DND-41 (cell line): Measurements from ENCODE around the gene CENPH.

Source experiments
- ATAC-seq: fragments of 200-7000 bp; cut with Tn5 transposase; 3 replicates; pipeline ENCODE4 v1.9.1; 2021; ENCODE audit warnings: low read depth; ENCODE audit not compliant: insufficient read depth
- DNase-seq: peaks from one replicate; pipeline ENCODE4 v3.0.0-alpha.2; 2020
- H2AFZ ChIP-seq: 2 replicates; pipeline ENCODE4 v1.6.0; 2012; ENCODE audit warnings: low read depth, low read length
- H3K27ac ChIP-seq: 2 replicates; pipeline ENCODE4 v1.5.1; 2012; ENCODE audit warnings: low read length, inconsistent platforms
- H3K27me3 ChIP-seq: fragments of 200-600 bp; sonication (generic); 2 replicates; pipeline ENCODE4 v1.6.0; 2012; ENCODE audit warnings: low read length, mild to moderate bottlenecking, inconsistent platforms; ENCODE audit not compliant: insufficient read depth, poor library complexity
- H3K36me3 ChIP-seq: 2 replicates; pipeline ENCODE4 v1.5.1; 2012; ENCODE audit warnings: low read length, inconsistent platforms; ENCODE audit not compliant: insufficient read depth
- H3K4me1 ChIP-seq: 2 replicates; pipeline ENCODE4 v1.5.1; 2012; ENCODE audit warnings: mild to moderate bottlenecking, low read length; ENCODE audit not compliant: insufficient read depth
- H3K4me2 ChIP-seq: 2 replicates; pipeline ENCODE4 v1.6.0; 2012; ENCODE audit warnings: mild to moderate bottlenecking, moderate library complexity, low read length, inconsistent platforms; ENCODE audit not compliant: insufficient read depth
- H3K4me3 ChIP-seq, 2 experiments: fragments of 200-600 bp in 1 of 2; shearing (Covaris generic) in 1 of 2; 2 replicates each; pipeline ENCODE4 v1.5.1; 2012 to 2016; ENCODE audit warnings: inconsistent platforms in 2 of 2, low read length in 2 of 2, mild to moderate bottlenecking in 2 of 2, low read depth in 1 of 2, moderate library complexity in 1 of 2
- H3K79me2 ChIP-seq: 2 replicates; pipeline ENCODE4 v1.6.0; 2012; ENCODE audit warnings: low read length, inconsistent platforms; ENCODE audit not compliant: insufficient read depth
- H3K9ac ChIP-seq: 2 replicates; pipeline ENCODE4 v1.6.0; 2012; ENCODE audit warnings: low read depth, mild to moderate bottlenecking, inconsistent platforms, low read length, moderate library complexity
- H3K9me3 ChIP-seq: 2 replicates; pipeline ENCODE4 v1.5.1; 2012; ENCODE audit warnings: low read length, moderate library complexity, mild to moderate bottlenecking, inconsistent platforms; ENCODE audit not compliant: insufficient read depth, severe bottlenecking
- H4K20me1 ChIP-seq: 2 replicates; pipeline ENCODE4 v1.6.0; 2012; ENCODE audit warnings: low read length; ENCODE audit not compliant: insufficient read depth
- CTCF ChIP-seq: IDR thresholded peaks from 2 replicates; pipeline ENCODE4 v1.5.1; 2012; ENCODE audit warnings: borderline replicate concordance, low read length, moderate library complexity, mild to moderate bottlenecking; ENCODE audit not compliant: poor library complexity, severe bottlenecking; ENCODE audit errors: extremely low read depth
- EZH2 ChIP-seq: IDR thresholded peaks from 3 replicates; pipeline ENCODE4 v1.6.1; 2012; ENCODE audit warnings: borderline replicate concordance, low read depth, mild to moderate bottlenecking, moderate library complexity, low read length, inconsistent platforms; ENCODE audit not compliant: severe bottlenecking

CENPH gene

GRCh38 chr5:69238760-69239251 lies 49.4 kb downstream of the CENPH start:
- DNase-seq (no peak), ATAC-seq (no peak)
- TF ChIP-seq CTCF (no peak), EZH2 (no peak)
- peaks cover 81% of the 10 kb centered on the region for H3K79me2 ChIP-seq
- H3K36me3 ChIP-seq = peaks cover 29% of the 10 kb centered on the region
- no peak overlapping the region for H3K9ac ChIP-seq
- no peaks in the 10 kb centered on the region for H3K9me3 ChIP-seq
- no peak overlapping the region for H3K4me3 ChIP-seq
- H2AFZ ChIP-seq = no peak overlapping the region
- no peaks in the 10 kb centered on the region for H3K27me3 ChIP-seq
- H3K27ac ChIP-seq = no peak overlapping the region
- no peak overlapping the region for H3K4me2 ChIP-seq
- 0 out of 2 replicates have a peak, but pooled peaks cover 3% of the 10 kb centered on the region for H4K20me1 ChIP-seq
- peaks cover 34% of the 10 kb centered on the region for H3K4me1 ChIP-seq

GRCh38 chr5:69242215-69242927 lies 53.0 kb downstream of the CENPH start:
- H3K79me2 ChIP-seq = peaks cover 90% of the 10 kb centered on the region

GRCh38 chr5:69245031-69245430 lies 55.6 kb downstream of the CENPH start:
- H3K79me2 ChIP-seq = peaks cover 91% of the 10 kb centered on the region
- no peaks in the 10 kb centered on the region for H3K9me3 ChIP-seq
- no peak for ATAC-seq

More at GRCh38 chr5:69242215-69242927, 53.0 kb downstream of the CENPH start:
- TF ChIP-seq EZH2 (no peak), CTCF (no peak)
- Histone ChIP-seq H3K4me1 (peaks cover 8% of the 10 kb centered on the region), H3K4me3 (no peak overlapping the region), H3K4me2 (no peak overlapping the region), H4K20me1 (0 out of 2 replicates have a peak, but pooled peaks cover under 1% of the 10 kb centered on the region), H3K9me3 (no peaks in the 10 kb centered on the region), H2AFZ (no peak overlapping the region), H3K9ac (no peak overlapping the region), H3K27ac (no peak overlapping the region), H3K36me3 (peaks cover 24% of the 10 kb centered on the region), H3K27me3 (no peaks in the 10 kb centered on the region)
- ATAC-seq (no peak), DNase-seq (no peak)

More at GRCh38 chr5:69245031-69245430, 55.6 kb downstream of the CENPH start:
- TF ChIP-seq EZH2 (no peak), CTCF (no peak)
- Histone ChIP-seq H3K4me1 (no peaks in the 10 kb centered on the region), H2AFZ (no peak overlapping the region), H3K9ac (no peak overlapping the region), H3K27ac (no peak overlapping the region), H4K20me1 (no peaks in the 10 kb centered on the region), H3K27me3 (no peaks in the 10 kb centered on the region), H3K4me3 (no peak overlapping the region), H3K4me2 (no peak overlapping the region), H3K36me3 (peaks cover 10% of the 10 kb centered on the region)
- no peak for DNase-seq
